Esophagus mucosa (tissue), 1 donor: ENCODE measurements around the gene CRYGA. TPM values are rescaled to one million over a fixed set of nuclear protein-coding genes. Genes with fewer than 3 reads are reported as not detected.
A peak's percentile ranks its signal among the peaks of the same experiment; 100 is the strongest.

Experiments
- ATAC-seq: fragments of 200-7000 bp; cut with Tn5 transposase; one replicate; pipeline ENCODE4 v1.9.1; 2020
- total RNA-seq: library from RNA; stranded (reverse); gene quantifications from one replicate; pipeline ENCODE4 v1.2.4, GENCODE V29; 2023
- donor health status: DM: yes; HTN: yes; CAD: no.

The CRYGA gene
- total RNA-seq = not detected

GRCh38 chr2:208163489-208163888 lies at the start of gene CRYGA:
Gene CRYGA (minus strand): TSS chr2:208163589. CDS start chr2:208163556, 33 bp downstream.
- ATAC-seq = no peak

- ATAC-seq = no peak
Measured at GRCh38 chr2:208210688-208211451, 47.5 kb upstream of the CRYGA start.

- ATAC-seq = no peak
Measured at GRCh38 chr2:208208335-208209085, 45.1 kb upstream of the CRYGA start.

DNA sequence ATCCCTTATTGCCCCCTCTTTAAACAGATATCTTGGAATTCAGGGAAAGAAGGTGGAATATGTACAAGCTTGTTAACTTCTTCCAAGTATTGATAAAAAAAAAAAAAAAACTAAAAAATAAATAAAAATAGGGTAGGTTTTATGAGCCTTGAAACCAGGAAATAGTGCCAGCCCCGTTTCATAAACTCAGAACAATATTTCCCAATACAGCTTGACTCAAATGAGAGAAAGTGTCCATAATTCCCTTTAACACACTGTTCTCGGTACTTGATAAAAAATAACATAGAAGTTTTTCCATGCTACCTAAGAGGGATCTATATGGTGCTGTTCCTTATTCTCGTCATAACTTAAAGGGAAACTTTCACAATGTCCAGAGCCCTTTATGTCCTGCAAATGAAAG lies 44.4 kb upstream of the CRYGA start:
- ATAC-seq = no peak

- no peak for ATAC-seq
Measured at GRCh38 chr2:208204166-208204565, 40.8 kb upstream of the CRYGA start.

DNA sequence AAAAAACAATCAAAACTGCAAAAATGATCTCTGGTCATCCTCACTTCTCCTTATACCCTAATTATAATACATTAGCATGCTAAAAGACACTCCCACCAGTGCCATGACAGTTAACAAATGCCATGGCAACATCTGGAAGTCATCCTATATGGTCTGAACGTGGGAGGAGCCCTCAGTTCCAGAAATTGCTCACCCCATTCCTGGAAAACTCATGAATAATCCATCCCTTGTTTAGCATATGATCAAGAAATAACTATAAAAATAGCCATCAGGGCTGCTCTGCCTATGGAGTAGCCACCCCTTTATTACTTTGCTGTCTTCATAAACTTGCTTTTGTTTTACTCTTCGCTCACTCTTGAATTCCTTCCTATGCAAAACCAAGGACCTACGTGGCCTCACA lies 32.1 kb upstream of the CRYGA start:
- no peak for ATAC-seq

- peak; percentile 35 for ATAC-seq
Measured at GRCh38 chr2:208192611-208193236, 29.3 kb upstream of the CRYGA start.

- no peak for ATAC-seq
Measured at GRCh38 chr2:208189810-208190503, 26.6 kb upstream of the CRYGA start, which contains the start of gene C2orf80. Gene C2orf80 (minus strand): TSS chr2:208190030. CDS start chr2:208186986, 3,044 bp downstream.

GRCh38 chr2:208189069-208189809 lies 25.9 kb upstream of the CRYGA start:
- no peak for ATAC-seq

DNA sequence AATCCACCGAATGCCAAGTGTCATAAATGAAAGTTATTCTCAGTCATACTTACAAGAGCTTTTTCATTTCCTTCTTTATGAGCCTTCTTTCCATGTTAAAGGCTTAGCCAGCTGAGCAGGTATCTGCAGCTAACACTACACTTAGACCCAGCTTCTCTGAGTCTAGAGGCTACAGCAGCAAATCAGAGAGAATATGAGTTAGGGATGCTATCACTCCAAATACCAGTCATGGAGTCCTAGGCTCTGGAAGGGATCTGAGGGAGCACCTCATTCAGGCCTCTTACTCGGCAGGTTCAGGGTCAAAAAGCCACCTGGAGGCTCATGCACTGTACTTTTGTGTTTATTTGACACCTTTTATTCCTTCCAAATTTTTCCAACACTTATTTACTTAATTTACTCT lies 23.5 kb upstream of the CRYGA start:
- no peak for ATAC-seq

DNA sequence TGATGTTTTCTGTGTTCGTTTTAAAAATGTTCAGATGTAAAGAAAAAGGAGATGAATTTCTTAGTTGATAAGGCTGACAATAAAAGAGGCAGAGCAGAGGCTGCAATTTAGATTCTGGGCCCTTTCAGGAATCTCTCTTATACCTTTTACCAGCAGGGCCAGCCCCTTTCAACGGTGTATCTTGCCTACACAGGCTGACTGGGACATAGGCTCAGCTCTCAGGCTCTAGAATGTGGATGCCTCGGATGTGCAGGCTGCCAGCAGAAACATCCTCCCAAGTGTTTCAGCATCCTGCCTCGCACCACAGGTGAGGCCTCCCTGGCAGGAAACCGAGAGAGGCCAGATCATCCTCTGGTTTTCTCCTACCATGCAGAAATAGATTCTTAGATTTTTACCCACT lies 23.1 kb upstream of the CRYGA start:
- no peak for ATAC-seq

DNA sequence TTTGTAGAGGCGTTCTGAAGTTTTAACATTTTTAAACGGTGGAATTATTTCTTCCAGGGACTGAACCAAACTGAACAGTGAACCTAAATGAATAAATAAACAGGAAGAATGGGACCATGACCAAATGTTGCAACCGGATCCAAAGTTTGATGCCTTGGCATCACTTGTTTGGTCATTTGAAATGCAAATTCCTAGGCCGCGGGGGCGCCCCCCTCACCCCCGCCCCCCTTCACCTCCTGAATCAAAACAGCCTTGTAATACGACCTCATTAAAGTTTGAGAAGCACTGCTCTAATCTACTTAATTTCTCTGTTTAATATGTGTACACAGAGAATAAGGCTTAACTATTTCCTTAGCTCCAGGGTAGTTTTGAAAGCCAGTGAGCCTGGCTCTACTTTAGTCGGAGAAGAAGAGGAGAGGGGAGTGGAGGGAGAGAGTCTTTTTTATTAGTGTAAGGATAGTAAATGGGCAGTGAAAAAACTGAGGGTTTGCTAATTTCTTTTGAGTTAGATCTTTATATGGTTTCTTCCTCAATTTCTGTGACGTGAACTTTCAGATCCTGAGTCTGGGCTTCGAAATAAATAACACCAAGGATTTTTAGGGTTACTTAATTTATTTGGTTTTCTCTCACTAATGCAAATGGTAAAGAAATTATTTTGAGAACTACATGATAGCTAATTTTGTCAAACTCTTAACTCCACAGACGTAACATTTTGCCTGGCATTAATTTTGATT lies 20.8 kb upstream of the CRYGA start:
- no peak for ATAC-seq

DNA sequence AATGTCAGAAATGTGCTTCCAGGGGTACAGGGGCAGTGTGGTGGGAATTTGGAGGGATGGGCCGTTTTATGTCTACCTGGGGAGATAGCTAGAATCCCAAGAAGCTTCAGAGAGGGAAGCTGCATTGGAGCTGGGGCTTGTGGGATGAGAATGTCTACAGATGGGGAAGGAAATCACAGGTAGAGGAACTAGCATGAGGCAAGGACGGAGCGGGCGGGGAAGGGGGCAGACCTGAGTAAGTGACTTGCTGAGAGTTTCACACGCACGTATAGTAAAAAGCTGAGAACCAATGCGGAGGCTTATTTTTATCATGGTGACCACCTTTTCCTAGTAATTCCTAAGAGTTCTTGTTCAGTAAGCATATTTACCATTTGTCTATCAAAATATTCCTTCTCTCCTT lies 20.1 kb upstream of the CRYGA start:
- no peak for ATAC-seq

DNA sequence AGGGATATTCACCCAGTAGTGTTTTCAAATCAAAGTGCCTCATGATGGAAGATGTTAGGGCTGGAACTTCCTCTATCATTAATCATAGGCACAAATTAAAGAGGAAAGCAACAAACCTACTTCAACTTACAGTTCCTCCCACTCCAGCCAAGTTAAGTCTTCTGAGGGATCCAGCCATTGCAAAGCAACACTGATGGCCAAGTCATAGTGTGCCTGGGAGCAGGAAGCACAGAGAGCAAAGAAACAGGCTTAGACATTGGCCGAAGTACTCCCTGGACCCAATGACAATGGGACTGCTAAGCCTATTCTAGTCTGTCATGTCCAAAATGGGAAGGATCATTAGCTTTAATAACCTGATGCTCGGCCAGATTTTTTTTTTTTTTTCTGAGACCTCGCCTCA lies 19.4 kb upstream of the CRYGA start:
- ATAC-seq = no peak

GRCh38 chr2:208179028-208179609 lies 15.7 kb upstream of the CRYGA start:
- ATAC-seq = peak; percentile 31

GRCh38 chr2:208175840-208176153 lies 12.4 kb upstream of the CRYGA start:
- no peak for ATAC-seq

- ATAC-seq = peak; percentile 96
Measured at GRCh38 chr2:208175069-208175839, 11.9 kb upstream of the CRYGA start.

GRCh38 chr2:208174144-208174543 lies 10.8 kb upstream of the CRYGA start:
- ATAC-seq = no peak

GRCh38 chr2:208172125-208172524 lies 8.7 kb upstream of the CRYGA start:
- no peak for ATAC-seq
